ENCODE measurements around the gene EXD1.
"Not testable (repeated sequence)": the region's sequence is repeated elsewhere in the genome, so short reads cannot be mapped to it uniquely, and the experiment has no call there.

GRCh38 chr15:41250745-41251144 is 20.2 kb upstream of the EXD1 start:
- TF ChIP-seq ZBTB33 (IDR thresholded peaks at IDR 0.05; ENCODE audit: extremely low read depth, insufficient replicate concordance, low read length); ZNF274 (IDR thresholded peaks at IDR 0.05; ENCODE audit: low read depth, low read length); CTCF (IDR thresholded peaks at IDR 0.05 in 2 of 3, conservative IDR thresholded peaks at IDR 0.05 in 1 of 3; ENCODE audit: borderline replicate concordance in 1 of 3, insufficient read depth in 1 of 3, low read depth in 2 of 3, low read length in 2 of 3); REST (IDR thresholded peaks at IDR 0.05; ENCODE audit: low read depth); EGR1 (IDR thresholded peaks at IDR 0.05; ENCODE audit: low read depth); POLR2AphosphoS5 (IDR thresholded peaks at IDR 0.05; ENCODE audit: low read depth, low read length); YY1 (IDR thresholded peaks at IDR 0.05; ENCODE audit: extremely low read depth, insufficient replicate concordance, low read depth, low read length); POLR2A (IDR thresholded peaks at IDR 0.05; ENCODE audit: borderline replicate concordance, extremely low read depth, insufficient read depth, insufficient read length); MAX (IDR thresholded peaks at IDR 0.05); RAD21 (IDR thresholded peaks at IDR 0.05; ENCODE audit: low read depth); SRF (IDR thresholded peaks at IDR 0.05; ENCODE audit: low read depth); FOSL1 (IDR thresholded peaks at IDR 0.05; ENCODE audit: low read depth); SP1 (IDR thresholded peaks at IDR 0.05; ENCODE audit: low read depth): not testable (repeated sequence)
